HG03108 (cell line): Measurements from ENCODE around the gene CDH18.

Experiments used
- ATAC-seq: cut with Tn5 transposase; IDR thresholded peaks from one replicate; pipeline ENCODE4 v1.9.1; 2021; ENCODE audit warnings: moderate library complexity; ENCODE audit not compliant: unreplicated experiment

Gene CDH18, protein sequence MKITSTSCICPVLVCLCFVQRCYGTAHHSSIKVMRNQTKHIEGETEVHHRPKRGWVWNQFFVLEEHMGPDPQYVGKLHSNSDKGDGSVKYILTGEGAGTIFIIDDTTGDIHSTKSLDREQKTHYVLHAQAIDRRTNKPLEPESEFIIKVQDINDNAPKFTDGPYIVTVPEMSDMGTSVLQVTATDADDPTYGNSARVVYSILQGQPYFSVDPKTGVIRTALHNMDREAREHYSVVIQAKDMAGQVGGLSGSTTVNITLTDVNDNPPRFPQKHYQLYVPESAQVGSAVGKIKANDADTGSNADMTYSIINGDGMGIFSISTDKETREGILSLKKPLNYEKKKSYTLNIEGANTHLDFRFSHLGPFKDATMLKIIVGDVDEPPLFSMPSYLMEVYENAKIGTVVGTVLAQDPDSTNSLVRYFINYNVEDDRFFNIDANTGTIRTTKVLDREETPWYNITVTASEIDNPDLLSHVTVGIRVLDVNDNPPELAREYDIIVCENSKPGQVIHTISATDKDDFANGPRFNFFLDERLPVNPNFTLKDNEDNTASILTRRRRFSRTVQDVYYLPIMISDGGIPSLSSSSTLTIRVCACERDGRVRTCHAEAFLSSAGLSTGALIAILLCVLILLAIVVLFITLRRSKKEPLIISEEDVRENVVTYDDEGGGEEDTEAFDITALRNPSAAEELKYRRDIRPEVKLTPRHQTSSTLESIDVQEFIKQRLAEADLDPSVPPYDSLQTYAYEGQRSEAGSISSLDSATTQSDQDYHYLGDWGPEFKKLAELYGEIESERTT

DNA sequence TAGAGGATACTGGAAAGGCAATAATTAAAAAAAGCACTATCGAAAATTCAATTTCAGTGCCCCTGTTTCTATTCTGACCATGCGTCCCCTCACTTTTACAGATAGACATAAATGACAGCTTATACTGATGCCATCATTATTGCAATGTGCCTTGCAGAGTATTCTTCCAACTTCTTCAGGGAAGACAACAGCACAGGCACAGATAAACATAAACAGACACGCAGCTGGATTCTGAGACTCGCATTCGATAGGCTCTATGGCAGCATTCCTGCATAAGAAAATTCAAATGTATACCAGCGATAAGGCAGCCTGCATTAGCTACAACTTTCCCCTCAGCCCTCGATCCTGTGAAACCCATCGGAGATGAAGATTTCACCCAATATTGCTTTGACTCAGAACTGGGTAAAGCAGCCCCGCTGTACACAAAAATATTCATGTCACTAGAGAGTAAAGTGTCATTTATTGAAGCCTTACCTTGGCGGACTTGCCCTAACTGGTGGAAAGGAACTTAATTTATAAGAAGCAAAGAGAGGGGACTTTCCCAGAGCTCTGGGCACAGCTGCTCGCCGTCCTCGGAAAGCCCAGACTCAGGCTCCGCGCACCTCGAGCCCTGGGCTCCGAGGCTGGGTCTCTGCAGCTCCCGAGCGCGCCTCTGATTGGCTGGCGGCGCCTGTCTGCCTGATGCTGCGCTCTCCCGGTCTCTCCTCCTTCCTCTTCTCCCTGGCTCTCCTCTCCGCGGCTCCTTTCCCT lies at the start of gene CDH18:
CDH18 (minus strand) TSS at position 589 of the 750 bp plus-strand sequence. CDS start 149,214 bp downstream, outside the sequence.
- ATAC-seq: no peak

DNA sequence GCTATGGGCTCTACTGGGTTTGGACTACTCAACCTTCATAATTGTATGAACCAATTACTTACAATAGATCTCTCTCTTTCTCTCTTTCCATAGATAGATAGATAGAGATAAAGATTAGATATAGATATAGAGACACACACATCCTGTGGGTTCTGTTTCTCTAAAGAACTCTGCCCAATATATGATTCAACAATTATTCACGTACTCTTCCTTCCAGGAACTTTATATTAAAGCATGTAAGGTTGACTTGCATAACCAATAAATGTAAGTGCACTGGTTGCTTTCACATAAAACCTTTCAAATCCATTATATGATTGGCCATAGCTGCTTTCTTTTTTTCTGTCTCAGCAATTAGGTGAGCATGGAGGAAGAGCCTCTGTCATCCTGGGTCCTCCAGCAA lies 46.7 kb upstream of the CDH18 start:
- ATAC-seq: no peak

DNA sequence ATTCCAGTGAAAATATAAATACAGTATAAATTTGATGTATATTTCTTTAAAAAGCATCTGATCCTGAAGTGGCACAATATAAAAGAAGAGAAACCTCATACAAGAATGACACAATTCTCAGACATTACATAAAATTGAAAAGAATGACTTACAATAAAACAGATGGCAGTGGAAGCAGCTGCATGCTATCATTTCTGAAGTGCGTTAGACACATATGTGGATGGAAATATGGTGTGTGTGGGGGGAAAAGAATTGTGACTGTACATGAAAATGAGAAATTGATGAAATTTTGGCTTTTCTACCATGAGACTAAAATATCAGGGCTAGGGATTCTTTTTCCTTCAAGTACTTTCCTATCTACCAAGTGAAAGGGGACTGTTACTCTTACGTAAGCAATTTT lies 45.9 kb upstream of the CDH18 start:
- no peak for ATAC-seq

DNA sequence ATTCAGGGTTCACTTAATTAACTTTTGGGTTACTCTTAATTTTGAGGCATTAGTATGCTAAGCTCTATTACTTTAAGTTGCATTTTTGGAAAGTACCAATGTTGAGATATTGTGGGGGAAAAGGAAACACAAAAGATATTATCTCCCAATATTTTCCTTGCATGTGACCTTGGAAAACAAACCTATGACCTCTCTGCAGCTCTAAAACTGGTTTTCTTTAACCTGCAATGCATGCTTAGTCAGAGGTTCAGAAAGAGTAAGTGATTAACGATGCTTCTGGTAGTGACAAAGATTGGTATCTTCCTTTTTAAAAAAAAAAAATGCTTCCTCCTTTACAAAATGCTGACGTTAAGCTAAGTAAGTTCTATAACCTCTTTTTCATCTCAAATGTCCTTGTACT lies 44.9 kb upstream of the CDH18 start:
- no peak for ATAC-seq

DNA sequence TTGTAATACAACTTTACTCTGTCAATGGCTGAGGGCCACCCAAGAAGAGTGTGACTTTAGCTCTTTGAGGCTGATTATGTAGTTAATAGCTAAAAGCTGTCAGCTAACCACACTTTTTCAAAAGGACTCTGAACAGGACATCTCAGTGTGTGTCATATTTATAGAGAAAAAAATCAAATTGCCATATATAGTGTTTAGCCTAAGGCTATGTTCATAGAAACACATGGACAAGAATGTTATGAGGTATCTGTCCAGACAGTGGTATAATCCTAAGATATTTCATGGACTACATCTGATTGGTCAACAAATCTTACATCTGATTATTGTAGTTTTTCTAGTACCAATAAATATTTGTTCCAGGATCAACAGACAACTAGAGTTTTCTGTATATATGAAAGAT lies 42.1 kb upstream of the CDH18 start:
- no peak for ATAC-seq

DNA sequence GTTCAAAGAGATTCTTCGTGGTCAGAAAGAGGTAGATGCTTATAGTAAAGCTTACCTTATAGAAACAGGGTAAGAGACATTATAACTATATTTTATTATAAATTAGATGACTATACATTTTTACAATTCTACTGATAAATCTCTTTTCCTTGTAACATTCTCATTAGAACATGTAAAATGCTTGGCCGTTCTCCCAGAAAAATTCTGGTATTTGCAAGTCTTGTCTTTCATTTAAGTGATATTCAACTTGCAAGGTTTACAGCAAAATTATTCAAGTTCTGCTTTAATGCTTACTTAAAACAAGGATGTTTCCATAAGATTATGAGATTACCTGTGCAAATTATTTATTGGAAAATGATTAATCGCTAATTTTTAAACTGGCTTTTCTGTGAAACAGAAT lies 41.3 kb upstream of the CDH18 start:
- ATAC-seq: no peak

DNA sequence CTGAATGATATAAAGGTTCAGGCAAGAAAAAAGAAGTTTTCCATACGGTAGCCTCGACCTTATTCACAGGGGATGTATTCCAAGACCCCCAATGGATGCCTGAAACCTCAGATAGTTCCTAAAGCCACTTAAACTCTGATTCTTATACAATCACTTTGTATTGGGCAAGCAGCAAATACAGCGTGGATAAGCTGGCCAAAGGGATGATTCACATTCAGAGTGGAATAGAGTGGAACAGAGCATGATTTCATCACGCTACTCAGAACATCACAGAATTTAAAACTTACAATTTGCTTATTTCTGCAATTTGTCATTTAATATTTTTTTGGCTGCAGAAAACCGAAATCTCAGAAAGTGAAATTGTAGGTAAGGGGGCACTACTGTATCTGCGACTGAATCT lies 40.5 kb upstream of the CDH18 start:
- ATAC-seq: no peak

DNA sequence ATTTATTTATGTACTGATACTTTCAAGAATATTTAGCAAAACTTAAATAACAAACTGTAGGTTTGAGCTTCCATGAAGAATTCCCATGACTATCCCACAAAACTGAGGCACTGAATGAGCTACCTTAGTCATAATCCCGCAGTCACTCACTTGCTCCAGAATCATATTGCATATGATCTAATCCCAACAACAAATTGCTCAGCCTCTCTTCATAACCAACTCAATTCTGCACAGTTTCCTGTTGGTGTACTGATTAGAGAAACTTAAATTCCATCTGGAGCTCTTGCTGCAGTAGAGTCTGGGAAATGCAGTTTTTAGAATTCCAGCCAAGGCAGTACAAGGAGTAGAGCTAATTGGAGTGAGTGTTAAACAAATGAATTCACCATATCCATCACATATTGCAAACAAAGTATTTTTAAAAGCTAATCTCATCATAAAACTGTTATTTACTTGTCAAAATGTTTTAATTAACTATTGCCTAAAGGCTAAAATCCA lies 35.7 kb upstream of the CDH18 start:
- no peak for ATAC-seq

DNA sequence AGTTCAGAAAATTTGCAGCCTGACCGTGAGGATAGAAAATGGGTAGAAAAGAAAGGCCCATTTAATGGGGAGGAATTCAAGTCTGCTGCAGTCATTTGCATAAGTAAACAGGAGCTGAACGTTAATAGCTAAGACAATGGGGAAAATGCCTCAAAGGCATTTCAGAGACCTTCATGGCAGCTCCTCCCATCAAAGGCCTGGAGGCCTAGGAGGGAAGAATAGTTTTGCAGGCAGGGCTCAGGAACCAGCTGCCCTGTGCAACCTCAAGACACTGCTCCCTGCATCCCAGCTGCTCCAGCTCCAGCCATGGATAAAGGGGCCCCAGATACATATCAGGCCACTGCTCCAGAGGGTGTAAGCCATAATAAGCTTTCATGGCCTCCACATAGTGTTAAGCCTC lies 32.2 kb upstream of the CDH18 start:
- ATAC-seq: no peak

DNA sequence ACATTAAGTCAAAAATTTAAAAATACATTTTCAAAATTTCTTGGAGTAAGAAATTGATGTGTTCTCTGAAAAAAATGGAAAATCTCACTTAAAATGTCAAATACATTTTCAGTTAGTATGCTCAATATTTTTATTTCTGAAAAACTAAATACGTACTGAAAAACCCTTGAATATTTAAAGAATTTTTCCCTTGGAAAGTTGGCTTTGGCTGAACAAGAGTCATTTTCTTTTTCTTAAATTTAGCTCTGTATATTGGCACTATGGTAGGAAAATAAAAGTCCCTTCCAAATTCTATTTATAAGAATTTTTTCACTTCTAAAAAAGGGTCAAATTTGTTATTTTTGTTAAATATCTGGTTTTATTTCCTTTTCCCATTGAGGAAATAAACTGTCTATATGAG lies 29.0 kb upstream of the CDH18 start:
- no peak for ATAC-seq

DNA sequence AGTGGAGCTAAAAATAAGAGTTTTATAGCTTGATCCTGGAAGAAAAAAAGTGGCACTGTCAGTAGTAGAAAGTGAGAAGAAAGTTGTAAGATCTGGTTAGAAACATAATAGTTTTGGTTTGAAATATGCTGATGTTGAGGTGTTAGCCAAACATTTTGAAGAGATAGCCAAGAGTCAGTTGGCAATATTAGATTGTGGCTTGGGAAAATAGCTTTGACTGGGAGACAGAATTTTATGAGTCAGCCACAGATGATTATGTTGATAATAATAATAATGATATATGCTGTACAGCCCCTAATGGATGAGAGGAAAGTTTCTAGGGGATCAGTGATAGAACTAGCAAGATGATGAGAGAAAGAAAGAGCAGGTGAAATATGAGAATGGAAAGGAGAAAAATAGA lies 12.4 kb upstream of the CDH18 start:
- no peak for ATAC-seq

DNA sequence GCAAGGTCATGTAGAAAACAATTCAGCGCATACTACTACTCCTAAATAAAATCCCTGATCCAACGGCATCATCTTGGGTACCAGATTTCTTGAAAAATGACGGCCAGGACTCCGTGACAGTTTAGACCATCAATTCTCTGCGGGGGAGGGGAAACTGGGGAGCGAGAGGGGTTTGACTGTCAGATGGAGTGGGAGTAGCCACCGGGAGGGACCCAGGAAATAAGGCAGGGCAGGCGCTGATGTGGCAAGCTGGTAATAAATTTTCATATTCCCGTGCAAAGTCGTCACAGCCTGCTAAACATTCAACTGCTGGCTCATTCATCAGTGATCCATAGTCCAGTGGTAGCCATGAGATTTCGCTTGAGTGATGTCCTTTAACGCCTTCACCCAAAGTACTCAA lies 457 bp upstream of the CDH18 start:
- no peak for ATAC-seq

DNA sequence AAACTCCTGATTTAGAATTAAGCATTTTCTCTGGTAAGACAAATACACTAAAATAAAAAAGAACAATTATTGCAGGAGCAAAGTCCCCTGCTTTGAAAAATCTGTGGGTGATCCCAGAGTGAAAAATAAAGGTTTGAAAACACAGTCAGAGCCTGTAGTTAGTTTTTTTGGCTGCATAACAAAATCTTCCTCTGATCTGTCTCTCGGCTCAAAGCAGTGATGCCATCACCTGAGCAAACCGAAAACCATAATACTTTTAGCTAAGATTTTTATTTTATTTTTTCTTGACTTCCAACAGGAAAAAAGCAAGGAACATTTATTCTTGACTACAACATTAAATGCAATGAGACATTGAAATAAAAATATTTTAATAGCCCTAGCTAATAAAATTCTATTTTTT lies 1.2 kb downstream of the CDH18 start:
- no peak for ATAC-seq

DNA sequence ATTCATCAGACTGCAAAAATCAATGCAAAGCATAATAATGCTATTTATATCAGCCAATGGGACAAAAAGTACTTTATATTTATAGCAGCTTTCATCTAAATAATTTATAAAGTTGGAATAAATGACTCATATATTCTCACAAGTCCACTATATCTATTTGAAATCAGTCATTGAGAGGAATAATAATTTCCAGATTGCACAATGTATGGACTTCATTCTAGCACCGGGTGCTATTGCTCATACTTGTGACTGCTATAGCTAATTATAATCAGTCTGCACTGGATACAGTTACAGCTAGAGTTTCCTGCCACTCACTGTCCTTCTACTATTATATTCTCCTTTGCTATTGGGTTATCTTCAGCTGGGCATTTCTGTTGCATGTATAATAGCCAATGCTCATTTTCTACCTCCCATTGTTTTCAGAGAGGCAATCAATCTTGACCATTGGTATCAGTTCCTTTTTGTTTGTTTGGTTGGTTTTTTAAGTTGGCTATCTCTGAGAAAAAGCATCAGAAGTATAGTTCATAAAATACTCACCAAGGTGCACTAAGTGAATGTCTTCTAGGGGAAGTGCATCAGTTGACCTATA lies 1.9 kb downstream of the CDH18 start:
- ATAC-seq: no peak

DNA sequence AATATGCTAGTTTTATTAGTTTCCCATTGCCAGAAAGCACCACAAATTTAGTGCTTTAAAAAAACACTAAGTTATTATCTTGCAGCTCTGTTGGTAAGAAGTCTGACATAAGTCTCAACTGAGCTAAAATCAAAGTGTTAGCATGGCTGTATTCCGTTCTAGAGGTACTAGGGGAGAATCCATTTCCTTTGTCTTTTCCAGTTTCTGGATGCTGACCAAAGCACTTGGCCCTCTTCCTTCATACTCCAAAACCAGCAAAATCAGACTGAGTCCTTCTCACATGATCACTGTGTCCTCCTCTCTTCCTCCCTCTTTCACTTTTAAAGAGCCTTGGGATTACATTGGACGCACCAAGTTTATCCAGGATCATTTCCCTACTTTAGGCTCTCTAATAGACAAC lies 9.5 kb downstream of the CDH18 start:
- no peak for ATAC-seq

DNA sequence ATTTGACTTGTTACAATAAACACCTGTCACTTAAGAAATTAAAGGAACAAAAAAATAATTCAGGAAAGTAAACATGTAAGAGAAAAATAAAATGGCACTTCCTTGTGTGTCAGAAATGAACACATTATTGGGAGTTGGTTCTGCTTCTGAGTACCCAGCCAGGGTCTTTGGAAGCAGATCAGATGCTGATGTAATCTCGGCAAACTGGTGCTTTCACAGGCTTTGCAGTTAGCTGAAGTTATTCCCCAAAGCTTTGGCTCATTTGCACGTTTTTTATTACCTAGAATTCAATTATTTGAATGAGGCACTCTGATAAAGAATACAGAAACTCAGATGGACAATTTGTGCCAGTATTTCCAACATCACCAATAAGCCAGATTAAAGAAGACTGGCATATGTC lies 10.9 kb downstream of the CDH18 start:
- no peak for ATAC-seq

DNA sequence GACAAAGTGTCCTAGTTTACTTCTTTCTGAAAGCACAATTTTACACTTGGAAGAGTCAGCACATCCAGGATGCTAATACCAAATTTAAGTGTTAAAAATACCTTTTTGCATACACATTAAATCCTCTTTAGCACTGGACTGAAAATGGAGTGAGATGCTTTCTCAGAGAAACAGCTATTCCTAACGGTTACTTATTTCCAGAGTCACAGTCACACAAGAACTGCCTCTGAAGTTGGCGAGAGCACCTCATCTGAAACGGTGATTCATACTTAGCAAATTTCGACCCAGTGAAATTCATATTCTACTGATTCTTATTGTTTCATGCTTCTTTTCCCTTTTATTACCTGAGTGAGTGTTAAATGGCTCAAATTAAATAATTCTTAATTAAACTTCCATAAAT lies 12.2 kb downstream of the CDH18 start:
- ATAC-seq: no peak

DNA sequence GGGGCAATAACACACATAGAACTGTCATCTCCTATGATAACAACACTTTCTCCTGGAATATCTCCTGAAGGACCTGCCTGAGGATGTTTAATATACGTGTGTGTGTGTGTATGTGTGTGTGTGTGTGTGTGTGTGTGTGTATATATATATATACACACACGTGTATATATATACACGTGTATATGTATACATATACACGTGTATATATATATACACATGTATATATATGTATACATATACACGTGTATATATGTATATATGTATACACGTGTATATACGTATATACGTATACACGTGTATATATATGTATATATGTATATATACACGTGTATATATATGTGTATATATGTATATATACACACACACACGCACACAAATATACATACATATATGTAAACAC lies 27.5 kb downstream of the CDH18 start:
- no peak for ATAC-seq

DNA sequence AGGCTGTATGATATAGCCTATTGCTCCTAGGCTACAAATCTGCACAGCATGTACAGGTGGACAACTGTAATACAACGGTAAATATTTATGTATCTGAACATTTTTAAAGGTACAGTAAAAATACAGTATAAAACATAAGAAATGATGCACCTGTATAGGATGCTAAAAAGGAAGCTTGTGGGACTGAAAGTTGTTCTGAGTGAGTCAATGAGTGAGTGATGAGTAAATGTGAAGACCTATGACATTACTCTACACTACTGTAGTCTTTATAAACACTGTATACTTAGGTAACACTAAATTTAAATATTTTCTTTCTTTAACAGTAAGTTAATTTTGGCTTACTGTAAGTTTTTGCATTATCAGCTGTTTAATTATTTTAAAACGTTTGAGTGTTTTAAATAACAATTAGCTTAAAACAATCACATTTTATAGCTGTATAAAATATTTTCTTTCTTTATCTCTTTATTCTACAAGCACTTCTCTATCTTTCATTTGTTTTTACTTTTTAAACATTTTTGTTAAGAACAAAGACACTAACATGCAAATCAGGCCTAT lies 28.1 kb downstream of the CDH18 start:
- ATAC-seq: no peak

DNA sequence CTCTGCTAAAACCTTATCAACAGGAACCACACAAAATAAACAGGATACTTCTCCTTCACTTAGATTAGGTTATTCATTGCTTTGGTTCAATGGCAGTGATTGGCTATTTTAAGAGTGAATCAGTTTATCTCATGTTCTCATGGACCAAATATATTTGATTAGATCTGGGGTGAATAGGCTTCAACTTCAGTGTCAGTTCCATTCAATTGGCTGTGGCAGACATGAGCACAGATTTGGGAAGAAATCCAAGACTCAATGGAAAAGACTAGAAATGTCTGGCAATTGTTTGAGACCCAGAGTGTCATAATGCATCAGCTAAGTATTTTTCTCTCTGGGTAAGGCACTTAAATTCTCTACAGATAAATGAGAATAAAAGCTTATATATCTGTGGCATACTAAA lies 37.1 kb downstream of the CDH18 start:
- no peak for ATAC-seq

DNA sequence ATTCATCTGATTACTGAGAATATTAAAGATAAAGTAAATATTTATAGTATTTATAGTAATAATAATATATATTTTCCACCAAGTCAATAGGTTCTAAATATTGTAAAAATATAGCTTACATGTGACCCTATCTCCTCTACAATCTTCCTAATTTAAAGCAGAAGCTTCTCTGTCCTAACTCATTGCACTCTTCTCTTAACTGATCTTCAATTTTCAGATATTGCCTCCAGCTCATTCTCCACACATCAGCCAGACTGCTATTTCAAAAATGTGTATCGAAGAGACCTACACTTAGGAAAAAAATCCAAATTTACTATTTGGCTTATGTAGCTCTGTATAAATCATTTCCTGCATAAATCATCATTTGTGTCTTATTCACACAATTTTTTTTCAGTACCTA lies 47.8 kb downstream of the CDH18 start:
- ATAC-seq: no peak
